Measurements from ENCODE around the gene STEAP3. TPM values are rescaled to one million over a fixed set of nuclear protein-coding genes. Genes with fewer than 3 reads are reported as not detected.

The STEAP3 gene
- total RNA-seq, 1 experiment from 2014 or later, result 15.4 TPM

DNA sequence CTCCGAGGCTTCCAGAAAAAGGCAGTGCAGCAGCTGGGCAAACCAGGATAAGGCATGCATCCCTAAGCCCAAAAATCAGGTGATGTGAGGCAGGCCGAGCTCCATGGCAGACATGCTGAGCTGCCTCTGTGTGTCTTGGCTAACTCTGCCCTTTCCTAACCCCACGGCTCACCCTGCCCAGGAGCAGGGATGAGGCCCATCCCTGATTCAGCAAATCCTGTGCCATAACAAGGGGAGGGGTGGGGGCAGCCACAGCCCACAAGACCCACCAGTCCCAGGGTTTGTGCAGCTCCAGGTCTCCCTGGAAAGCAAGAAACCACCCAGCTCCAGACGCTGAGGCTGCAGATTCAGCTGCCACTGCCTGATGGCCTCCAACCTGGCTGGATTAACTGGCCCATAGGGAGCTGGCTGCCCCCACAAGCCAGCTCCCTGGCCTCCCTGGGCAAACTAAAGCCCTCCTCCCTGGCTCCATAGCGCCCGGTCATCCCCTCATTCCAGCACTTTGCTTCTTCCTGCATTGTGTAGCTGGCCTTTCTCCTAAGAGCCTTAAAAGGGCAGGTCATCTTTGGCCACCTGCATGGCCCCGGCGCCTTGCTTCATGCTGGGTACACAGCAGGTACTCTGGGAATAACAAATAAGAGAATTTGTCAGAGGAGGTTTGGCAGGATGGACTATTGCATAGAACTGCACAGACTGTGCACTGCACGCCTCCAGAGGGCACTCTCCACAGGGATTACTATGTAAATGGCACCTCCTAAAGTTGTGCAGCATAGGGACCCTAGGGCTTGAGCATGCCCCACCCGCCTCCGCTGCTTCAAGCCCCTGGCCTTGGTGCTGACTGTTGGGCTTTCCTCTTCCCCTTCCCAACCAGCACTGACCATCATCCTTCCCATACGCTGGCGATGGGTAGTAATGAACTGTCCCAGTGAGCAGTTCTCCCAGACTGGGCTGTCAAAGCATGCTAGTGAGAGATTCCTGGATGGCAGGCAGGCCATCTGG lies 10.7 kb downstream of the STEAP3 start:
- no CpG with 5 or more reads among the region's 13 CpGs for WGBS (ENCODE audit: extremely low coverage, insufficient read length, low lambda C conversion rate)
- Histone ChIP-seq H3T11ph (ENCODE audit: low read length) (no peak overlapping the region), H3K14ac (ENCODE audit: insufficient read depth, low read length) (no peak overlapping the region), H3K79me2 (ENCODE audit: insufficient read depth, low read length) (no peaks in the 10 kb centered on the region), H2AK5ac (ENCODE audit: insufficient read length, low read length) (no peak overlapping the region), H3K9ac (ENCODE audit: extremely low read depth, insufficient read length, low read length) (no peak overlapping the region), H3K27ac (ENCODE audit: insufficient read length, low read depth, low read length) (no peak overlapping the region), H3K27me3 (ENCODE audit: insufficient read depth, low read length) (no peaks in the 10 kb centered on the region), H2BK120ac (ENCODE audit: low read depth, low read length, poor library complexity, severe bottlenecking) (no peak overlapping the region), H3K56ac (ENCODE audit: insufficient read length, low read depth, low read length) (no peak overlapping the region), H3K23ac (ENCODE audit: insufficient read length, low read depth, low read length) (no peak overlapping the region), H3K4me2 (ENCODE audit: insufficient read depth, insufficient read length, low read length) (no peak overlapping the region), H3K4ac (ENCODE audit: low read depth, low read length) (no peak overlapping the region), H2BK12ac (ENCODE audit: insufficient read length, low read depth, low read length) (no peak overlapping the region), H3K18ac (ENCODE audit: insufficient read length, low read depth, low read length) (no peak overlapping the region), H3K23me2 (ENCODE audit: insufficient read length, low read depth, low read length, poor library complexity, severe bottlenecking) (no peaks in the 10 kb centered on the region), H4K20me1 (ENCODE audit: control insufficient read depth, insufficient read depth, insufficient read length) (no peaks in the 10 kb centered on the region), H4K91ac (ENCODE audit: insufficient read length, low read depth, low read length) (no peak overlapping the region), H2AFZ (ENCODE audit: low read length) (no peak overlapping the region), H3K9me3 (ENCODE audit: control insufficient read depth, low read depth, low read length) (no peaks in the 10 kb centered on the region), H3K4me1 (ENCODE audit: insufficient read depth, low read length) (no peaks in the 10 kb centered on the region; the same call in 1 of the 2 replicates), H2BK15ac (ENCODE audit: low read depth, low read length) (no peak overlapping the region), H3K79me1 (ENCODE audit: insufficient read depth, low read depth, low read length, poor library complexity, severe bottlenecking) (no peaks in the 10 kb centered on the region), H4K8ac (replicated peaks; ENCODE audit: insufficient read length, low read depth, low read length) (no peak overlapping the region), H4K5ac (ENCODE audit: insufficient read length, low read depth, low read length) (no peak overlapping the region), H2BK20ac (ENCODE audit: low read depth, low read length, poor library complexity, severe bottlenecking) (no peak overlapping the region), H2BK5ac (ENCODE audit: insufficient read length, low read length) (no peak overlapping the region)
- TF ChIP-seq CTCF (conservative IDR thresholded peaks at IDR 0.05), result peak; percentile 64
- Mint-ChIP-seq H3K27me3 (ENCODE audit: low read depth) (peaks cover 3% of the 10 kb centered on the region; the same call in 1 of the 2 replicates), H3K9me3 (no peaks in the 10 kb centered on the region), H3K4me1 (peaks cover 57 to 75% of the 10 kb centered on the region in 2 experiments), H3K36me3 (ENCODE audit: insufficient read depth in 1 of 3, low read depth in 3 of 3) (0 out of 7 replicates have a peak, but pooled peaks cover 0 to 4% (median 1%) of the 10 kb centered on the region in 3 experiments), H3K4me3 (no peak overlapping the region), H3K27ac (peak overlapping the region in 2 of 3 experiments; percentile 38 to 63; a peak in 2 of 7 replicates)
- DNase-seq, result peak; percentile 73
